H1 (cell line): ENCODE results near the gene SCN3A. TPM values are rescaled to one million over a fixed set of nuclear protein-coding genes. Genes with fewer than 3 reads are reported as not detected.

Experiments used
- CTCF ChIA-PET: fragments of 300-600 bp; sonication (Branson Sonifier 250); formaldehyde crosslinking; loops from one replicate; lab custom pipeline; 2021; ENCODE audit not compliant: partially characterized antibody; lab: Charles Lee
- POLR2A ChIA-PET: fragments of 300-600 bp; sonication (Branson Sonifier 250); formaldehyde crosslinking; loops from one replicate; lab custom pipeline; 2021; ENCODE audit warnings: inconsistent platforms; ENCODE audit not compliant: partially characterized antibody; lab: Charles Lee
- DNase-seq, 2 experiments: peaks; one replicate each; pipeline versions ENCODE4 v3.0.0 to v3.0.0-alpha.2; 2010 to 2022; ENCODE audit warnings: low spot score in 2 of 2, low read depth in 1 of 2, mixed read lengths in 1 of 2
- FAIRE-seq: peaks from 2 replicates; lab custom pipeline; 2011; peaks lifted over from hg19 to GRCh38; lab: Jason Lieb, UNC
- H2AFZ ChIP-seq: 2 replicates; pipeline ENCODE4 v1.8.1; 2012; ENCODE audit warnings: low read length, inconsistent platforms
- H2AK5ac ChIP-seq: 2 replicates; pipeline ENCODE4 v1.6.1; 2013; ENCODE audit warnings: low read depth, low read length
- H2BK120ac ChIP-seq: replicated peaks from 2 replicates; pipeline ENCODE3; 2013; ENCODE audit warnings: low read depth, low read length, inconsistent platforms
- H2BK12ac ChIP-seq: 2 replicates; pipeline ENCODE4 v1.6.1; 2013; ENCODE audit warnings: low read depth, low read length
- H2BK15ac ChIP-seq: 2 replicates; pipeline ENCODE4 v1.6.1; 2013; ENCODE audit warnings: low read length
- H2BK20ac ChIP-seq: 2 replicates; pipeline ENCODE4 v1.6.1; 2013; ENCODE audit warnings: low read length
- H2BK5ac ChIP-seq: 2 replicates; pipeline ENCODE4 v1.6.1; 2013; ENCODE audit warnings: low read depth, low read length
- H3K14ac ChIP-seq: 2 replicates; pipeline ENCODE4 v1.6.1; 2013; ENCODE audit warnings: inconsistent platforms; ENCODE audit not compliant: insufficient read length
- H3K18ac ChIP-seq: 2 replicates; pipeline ENCODE4 v1.6.1; 2013; ENCODE audit warnings: low read length; ENCODE audit errors: extremely low read depth
- H3K23ac ChIP-seq: 2 replicates; pipeline ENCODE4 v1.6.1; 2013; ENCODE audit warnings: inconsistent platforms; ENCODE audit not compliant: insufficient read length
- H3K23me2 ChIP-seq: 2 replicates; pipeline ENCODE4 v1.6.1; 2013; ENCODE audit warnings: low read depth, low read length
- H3K27ac ChIP-seq: 2 replicates; pipeline ENCODE4 v1.6.1; 2011; ENCODE audit warnings: low read depth, low read length, inconsistent platforms
- H3K27me3 ChIP-seq, 4 experiments: replicated peaks in 1 of 4; 1 replicate in 1 of 4; 2 replicates in 3 of 4; pipeline versions ENCODE4 v1.6.1 to v1.8.1; 2011 to 2013; ENCODE audit warnings: low read length in 3 of 4, mild to moderate bottlenecking in 3 of 4, inconsistent platforms in 2 of 4, mixed read lengths in 2 of 4, moderate library complexity in 1 of 4; ENCODE audit not compliant: control insufficient read depth in 3 of 4, insufficient read depth in 3 of 4; ENCODE audit errors: extremely low read depth in 1 of 4
- H3K36me3 ChIP-seq, 4 experiments: 2 replicates each; pipeline versions ENCODE4 v1.6.1 to v1.8.1; 2011 to 2013; ENCODE audit warnings: mild to moderate bottlenecking in 4 of 4, low read length in 3 of 4, moderate library complexity in 2 of 4, control low read depth in 1 of 4, inconsistent platforms in 1 of 4; ENCODE audit not compliant: insufficient read depth in 4 of 4, control insufficient read depth in 2 of 4
- H3K4ac ChIP-seq: replicated peaks from 2 replicates; pipeline ENCODE3; 2013; ENCODE audit warnings: low read length, low read depth, mixed read lengths, inconsistent platforms; ENCODE audit not compliant: insufficient read length
- H3K4me1 ChIP-seq, 4 experiments: replicated peaks in 1 of 4; 1 replicate in 1 of 4; 2 replicates in 3 of 4; pipeline versions ENCODE4 v1.6.1 to v1.8.1; 2011 to 2013; ENCODE audit warnings: low read length in 3 of 4, inconsistent platforms in 2 of 4, mixed read lengths in 1 of 4; ENCODE audit not compliant: insufficient read depth in 4 of 4, control insufficient read depth in 3 of 4
- H3K4me2 ChIP-seq, 2 experiments: 2 replicates each; pipeline versions ENCODE4 v1.6.1 to v1.8.1; 2011 to 2013; ENCODE audit warnings: low read depth in 2 of 2, low read length in 2 of 2, control low read depth in 1 of 2, inconsistent platforms in 1 of 2, mild to moderate bottlenecking in 1 of 2; ENCODE audit not compliant: insufficient read depth in 1 of 2
- H3K4me3 ChIP-seq, 4 experiments: fragments of 200-600, 300-600 bp in 1 of 4; sonication (generic), shearing (Covaris generic), sonication (Bioruptor Twin) in 1 of 4; 2 replicates each; pipeline versions ENCODE4 v1.5.1 to v1.8.1; 2011 to 2016; ENCODE audit warnings: low read length in 4 of 4, low read depth in 3 of 4, control low read depth in 2 of 4, inconsistent platforms in 2 of 4, mild to moderate bottlenecking in 2 of 4, mixed read lengths in 1 of 4, moderate library complexity in 1 of 4; ENCODE audit not compliant: insufficient read depth in 2 of 4; ENCODE audit errors: extremely low read depth in 1 of 4
- H3K56ac ChIP-seq: replicated peaks from 2 replicates; pipeline ENCODE3; 2013; ENCODE audit warnings: low read depth, mild to moderate bottlenecking, mixed read lengths, low read length, inconsistent platforms; ENCODE audit not compliant: insufficient read length
- H3K79me1 ChIP-seq: 2 replicates; pipeline ENCODE4 v1.6.1; 2013; ENCODE audit warnings: low read depth, low read length, control low read depth
- H3K79me2 ChIP-seq, 2 experiments: 2 replicates each; pipeline versions ENCODE4 v1.6.1 to v1.8.1; 2012 to 2013; ENCODE audit warnings: low read length in 2 of 2, mild to moderate bottlenecking in 2 of 2, inconsistent platforms in 1 of 2; ENCODE audit not compliant: insufficient read depth in 2 of 2, control insufficient read depth in 1 of 2
- H3K9ac ChIP-seq, 4 experiments: replicated peaks in 1 of 4; 1 replicate in 1 of 4; 2 replicates in 3 of 4; pipeline versions ENCODE4 v1.6.1 to v1.8.1; 2011 to 2013; ENCODE audit warnings: low read depth in 3 of 4, low read length in 3 of 4, control low read depth in 2 of 4, mild to moderate bottlenecking in 2 of 4, moderate library complexity in 2 of 4, inconsistent platforms in 1 of 4; ENCODE audit errors: extremely low read depth in 1 of 4
- H3K9me3 ChIP-seq, 2 experiments: 2 replicates each; pipeline versions ENCODE4 v1.6.1 to v1.8.1; 2012 to 2013; ENCODE audit warnings: mild to moderate bottlenecking in 2 of 2, moderate library complexity in 2 of 2, control low read depth in 1 of 2, inconsistent platforms in 1 of 2, low read depth in 1 of 2, low read length in 1 of 2, mixed read lengths in 1 of 2; ENCODE audit not compliant: insufficient read depth in 2 of 2
- H4K20me1 ChIP-seq, 2 experiments: replicated peaks in 1 of 2; 2 replicates each; pipeline versions ENCODE3 to v1.8.1; 2011 to 2013; ENCODE audit warnings: inconsistent platforms in 2 of 2, low read length in 2 of 2, mild to moderate bottlenecking in 1 of 2; ENCODE audit not compliant: insufficient read depth in 2 of 2, control insufficient read depth in 1 of 2
- H4K5ac ChIP-seq: 2 replicates; pipeline ENCODE4 v1.6.1; 2013; ENCODE audit warnings: low read length, low read depth, mixed read lengths, inconsistent platforms; ENCODE audit not compliant: insufficient read length
- H4K8ac ChIP-seq: 2 replicates; pipeline ENCODE4 v1.8.0; 2013; ENCODE audit warnings: mild to moderate bottlenecking, moderate library complexity, low read length, inconsistent platforms; ENCODE audit not compliant: insufficient read depth; ENCODE audit errors: extremely low read depth
- H4K91ac ChIP-seq: replicated peaks from 2 replicates; pipeline ENCODE3; 2013; ENCODE audit warnings: low read length, mixed read lengths, inconsistent platforms; ENCODE audit not compliant: insufficient read length
- BRCA1 ChIP-seq: IDR thresholded peaks from 2 replicates; pipeline ENCODE4 v1.6.1; 2012; ENCODE audit warnings: low read depth, low read length, improper control_type of control experiment
- CBX8 ChIP-seq: fragments of 300-800, 300-1000 bp; sonication (generic); IDR thresholded peaks from 2 replicates; pipeline ENCODE4 v1.7.1; 2016; ENCODE audit warnings: low read depth, low read length, borderline replicate concordance
- CHD1 ChIP-seq: IDR thresholded peaks from 2 replicates; pipeline ENCODE4 v1.6.1; 2012; ENCODE audit warnings: low read depth, low read length, improper control_type of control experiment
- GABPA ChIP-seq: IDR thresholded peaks from 2 replicates; pipeline ENCODE4 v1.6.1; 2011; ENCODE audit warnings: mild to moderate bottlenecking, low read length, moderate library complexity, borderline replicate concordance; ENCODE audit not compliant: insufficient read depth
- NANOG ChIP-seq: IDR thresholded peaks from 2 replicates; pipeline ENCODE4 v1.6.1; 2011; ENCODE audit warnings: low read length, low read depth, mild to moderate bottlenecking, inconsistent platforms; ENCODE audit not compliant: insufficient read depth, poor library complexity, severe bottlenecking
- RAD21 ChIP-seq, 2 experiments: IDR thresholded peaks in 1 of 2; conservative IDR thresholded peaks in 1 of 2; 2 replicates each; pipeline ENCODE4 v1.6.1; 2011; ENCODE audit warnings: low read depth in 2 of 2, low read length in 2 of 2, improper control_type of control experiment in 1 of 2, inconsistent platforms in 1 of 2, mild to moderate bottlenecking in 1 of 2, moderate library complexity in 1 of 2
- SAP30 ChIP-seq: fragments of 300-600 bp; sonication (generic); IDR thresholded peaks from 2 replicates; pipeline ENCODE4 v1.7.1; 2012; ENCODE audit warnings: low read length, moderate library complexity, mild to moderate bottlenecking, inconsistent platforms; ENCODE audit not compliant: insufficient read depth, insufficient replicate concordance
- SIX5 ChIP-seq: IDR thresholded peaks from 2 replicates; pipeline ENCODE4 v1.6.1; 2011; ENCODE audit warnings: mild to moderate bottlenecking, low read depth, low read length
- ZNF274 ChIP-seq: IDR thresholded peaks from 2 replicates; pipeline ENCODE4 v1.7.0; 2012; ENCODE audit warnings: low read length, borderline replicate concordance; ENCODE audit errors: extremely low read depth
- WGBS, 2 experiments: shearing (Covaris generic) in 1 of 2; methylation state at CpG; one replicate each; pipeline versions ENCODE4 v1.1.6 to v1.1.7; 2013 to 2015; ENCODE audit warnings: low lambda C conversion rate in 2 of 2, mixed read lengths in 2 of 2, inconsistent platforms in 1 of 2, low coverage in 1 of 2, missing lambda C conversion rate in 1 of 2; ENCODE audit not compliant: insufficient replicate concordance in 2 of 2, insufficient coverage in 1 of 2, insufficient read length in 1 of 2; ENCODE audit errors: extremely low coverage in 1 of 2, missing lambda C conversion rate in 1 of 2; 5-methylcytosine and 5-hydroxymethylcytosine counted together
- polyA plus RNA-seq, 7 experiments: library from polyadenylated mRNA; depleted of rRNA in 3 of 7; stranded (reverse) in 5 of 7; unstranded in 2 of 7; fragments of >200 nt in 5 of 7; fragments of 200-250 nt in 2 of 7; gene quantifications; 1 replicate in 5 of 7; 2 replicates in 1 of 7; 4 replicates in 1 of 7; pipeline versions ENCODE4 v1.2.1 to v1.2.3, GENCODE V29; 2011 to 2013; ENCODE audit warnings: missing spikeins in 2 of 7, mixed read lengths in 2 of 7
- total RNA-seq: library from RNA; stranded (reverse); fragmentation: NEBNext Ultra II Directional; extraction: Animal tissue kit (Norgen Biotek cat#: 25700); gene quantifications from 2 replicates; pipeline ENCODE4 v1.2.1, GENCODE V29; 2021
- TF ChIP-seq, protein P1 (sequence below): IDR thresholded peaks from 2 replicates; pipeline ENCODE4 v1.6.1; 2011; ENCODE audit warnings: low read depth, mild to moderate bottlenecking, low read length; ENCODE audit not compliant: insufficient read depth
- TF ChIP-seq, protein P2 (sequence below): IDR thresholded peaks from 2 replicates; pipeline ENCODE4 v1.6.1; 2012; ENCODE audit warnings: inconsistent platforms

SCN3A gene
- total and polyA plus RNA-seq, 2 of the 8 experiments (the other 6 are each of a cell fraction or from before 2014, with no cell fraction given) = 0.02 TPM; not detected in 1

DNA sequence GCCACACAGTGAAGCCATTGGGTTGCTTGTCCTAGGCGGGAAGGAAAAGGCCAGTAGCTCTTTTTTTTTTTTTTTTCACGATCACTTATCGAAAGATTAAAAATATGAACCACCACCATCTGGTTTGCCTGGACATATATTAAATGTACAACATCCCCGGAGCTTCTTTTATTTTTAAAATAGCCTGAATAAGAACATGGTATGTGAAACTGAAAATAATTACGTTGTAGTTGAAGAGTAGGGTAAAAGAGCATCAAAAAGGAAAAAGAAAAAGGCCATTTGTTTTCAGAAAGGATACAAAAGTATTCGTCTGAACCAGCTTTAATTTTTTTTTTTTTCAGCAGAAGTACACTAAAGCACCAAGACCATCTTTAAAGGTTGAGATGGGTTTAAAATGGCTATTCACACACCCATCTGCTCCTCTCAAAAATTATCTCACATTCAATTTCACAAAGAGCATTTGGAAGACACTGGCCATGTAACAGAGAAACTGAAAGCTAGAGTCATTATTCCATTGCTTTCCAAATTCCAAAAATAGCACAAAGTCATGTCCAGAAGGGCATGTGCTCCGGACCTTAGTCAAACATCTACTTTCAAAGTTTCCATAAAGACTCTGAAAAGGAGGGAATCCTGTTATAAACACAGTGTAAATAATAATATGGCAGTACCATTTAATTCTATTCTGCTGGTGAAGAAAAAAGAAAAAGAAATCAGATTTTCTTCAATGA, 82.9 kb downstream of the SCN3A start:
- H3K9me3 ChIP-seq = no peaks in the 10 kb centered on the region
- whole genome bisulfite sequencing, 2 experiments = 93 to 100% methylated on average over 1 to 5 of the region's 7 CpGs
- DNase-seq (no peak), FAIRE-seq (no peak)
- no peak overlapping the region for H3K23ac ChIP-seq
- H3K23me2 ChIP-seq = no peaks in the 10 kb centered on the region
- H3K79me1 ChIP-seq = no peaks in the 10 kb centered on the region
- no peak overlapping the region for H3K4me2 ChIP-seq
- H3K4ac ChIP-seq = no peak overlapping the region
- H2AK5ac ChIP-seq = no peak overlapping the region
- no peaks in the 10 kb centered on the region for H3K4me1 ChIP-seq
- ChIA-PET CTCF (interaction anchor here (0.7 to 0.9 kb wide), 2 partner anchors 13 to 104 kb away, joined by 3 read pairs; no protein-coding TSS in a partner anchor), POLR2A (no interaction called here)
- no peak overlapping the region for H3K27ac ChIP-seq
- no peaks in the 10 kb centered on the region for H3K27me3 ChIP-seq
- no peaks in the 10 kb centered on the region for H4K20me1 ChIP-seq
- H3K36me3 ChIP-seq = no peaks in the 10 kb centered on the region
- no peak overlapping the region for H2BK20ac ChIP-seq
- H3K4me3 ChIP-seq = no peak overlapping the region
- no peaks in the 10 kb centered on the region for H3K79me2 ChIP-seq
- no peak overlapping the region for H3K14ac ChIP-seq
- H3K9ac ChIP-seq = no peak overlapping the region
- no peak overlapping the region for H3K18ac ChIP-seq
- no peak overlapping the region for H2BK120ac ChIP-seq
- no peak overlapping the region for H3K56ac ChIP-seq
- no peak overlapping the region for H4K8ac ChIP-seq
- no peak overlapping the region for H2AFZ ChIP-seq
- no peak overlapping the region for H2BK5ac ChIP-seq
- H4K5ac ChIP-seq = no peak overlapping the region
- no peak overlapping the region for H2BK15ac ChIP-seq
- H4K91ac ChIP-seq = no peak overlapping the region
- H2BK12ac ChIP-seq = no peak overlapping the region
- no peak for TF ChIP-seq SIX5
- no peak for TF ChIP-seq CHD1
- no peak for TF ChIP-seq BRCA1
- TF ChIP-seq, protein P1, sequence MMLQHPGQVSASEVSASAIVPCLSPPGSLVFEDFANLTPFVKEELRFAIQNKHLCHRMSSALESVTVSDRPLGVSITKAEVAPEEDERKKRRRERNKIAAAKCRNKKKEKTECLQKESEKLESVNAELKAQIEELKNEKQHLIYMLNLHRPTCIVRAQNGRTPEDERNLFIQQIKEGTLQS = no peak
- no peak for TF ChIP-seq ZNF274
- TF ChIP-seq CBX8 = no peak
- no peak for TF ChIP-seq RAD21 (IDR thresholded peaks at IDR 0.05 in 1 of 2, conservative IDR thresholded peaks at IDR 0.05 in 1 of 2; ENCODE audit: low read depth in 2 of 2, low read length in 2 of 2)
- TF ChIP-seq GABPA = no peak
- no peak for TF ChIP-seq NANOG
- TF ChIP-seq, protein P2, sequence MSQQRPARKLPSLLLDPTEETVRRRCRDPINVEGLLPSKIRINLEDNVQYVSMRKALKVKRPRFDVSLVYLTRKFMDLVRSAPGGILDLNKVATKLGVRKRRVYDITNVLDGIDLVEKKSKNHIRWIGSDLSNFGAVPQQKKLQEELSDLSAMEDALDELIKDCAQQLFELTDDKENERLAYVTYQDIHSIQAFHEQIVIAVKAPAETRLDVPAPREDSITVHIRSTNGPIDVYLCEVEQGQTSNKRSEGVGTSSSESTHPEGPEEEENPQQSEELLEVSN = no peak
- TF ChIP-seq SAP30 = no peak
